PC-3 (cell line): ENCODE data around the gene ARHGEF7. TPM values are rescaled to one million over a fixed set of nuclear protein-coding genes. Genes with fewer than 3 reads are reported as not detected.

Experiments
- ATAC-seq: fragments of 200-7000 bp; cut with Tn5 transposase; 2 replicates; pipeline ENCODE4 v1.9.1; 2020; ENCODE audit warnings: mild to moderate bottlenecking, moderate library complexity
- BruUV-seq: library from RNA; stranded (reverse); fragments of 400-500 nt; replicated peaks from 2 replicates; lab custom pipeline; 2021; lab: Mats Ljungman, UMichigan
- CTCF ChIA-PET: fragments of 300-600 bp; sonication (Branson Sonifier 250); formaldehyde crosslinking; loops from one replicate; lab custom pipeline; 2022; ENCODE audit warnings: antibody characterized with exemption; lab: Charles Lee
- POLR2A ChIA-PET: fragments of 300-600 bp; sonication (Branson Sonifier 250); formaldehyde crosslinking; loops from one replicate; lab custom pipeline; 2022; ENCODE audit warnings: antibody characterized with exemption; ENCODE audit not compliant: unreplicated experiment; lab: Charles Lee
- DNase-seq: peaks from one replicate; pipeline ENCODE4 v3.0.0-alpha.2; 2015
- H2AFZ ChIP-seq: fragments of 300-600 bp; sonication (generic); 2 replicates; pipeline ENCODE4 v1.6.0; 2016; ENCODE audit warnings: antibody characterized with exemption, low read length
- H3F3A ChIP-seq: fragments of 300-600 bp; sonication (generic); one replicate; pipeline ENCODE4 v1.6.0; 2017; ENCODE audit warnings: antibody characterized with exemption, low read length, control low read depth, mild to moderate bottlenecking; ENCODE audit not compliant: unreplicated experiment
- H3K27ac ChIP-seq: fragments of 300-600 bp; sonication (generic); 2 replicates; pipeline ENCODE4 v1.5.1; 2016; ENCODE audit warnings: mild to moderate bottlenecking, low read length
- H3K27me3 ChIP-seq: fragments of 300-600 bp; sonication (generic); 2 replicates; pipeline ENCODE4 v1.6.1; 2016; ENCODE audit warnings: low read length, mixed read lengths
- H3K36me3 ChIP-seq: fragments of 300-600 bp; sonication (generic); 2 replicates; pipeline ENCODE4 v1.6.1; 2016; ENCODE audit warnings: low read depth, mixed run types, low read length, mixed read lengths
- H3K4me1 ChIP-seq: fragments of 300-600 bp; sonication (generic); 2 replicates; pipeline ENCODE4 v1.5.1; 2016; ENCODE audit warnings: low read length; ENCODE audit not compliant: insufficient read depth
- H3K4me2 ChIP-seq: fragments of 300-600 bp; sonication (generic); 2 replicates; pipeline ENCODE4 v1.6.0; 2016; ENCODE audit warnings: low read length
- H3K4me3 ChIP-seq: fragments of 300-600 bp; sonication (generic); 2 replicates; pipeline ENCODE4 v1.5.1; 2016; ENCODE audit warnings: mild to moderate bottlenecking, low read length, mixed read lengths
- H3K79me2 ChIP-seq: fragments of 300-600 bp; sonication (generic); 2 replicates; pipeline ENCODE4 v1.6.1; 2017; ENCODE audit warnings: low read length, mixed read lengths
- H3K9ac ChIP-seq: fragments of 300-600 bp; sonication (generic); 2 replicates; pipeline ENCODE4 v1.6.0; 2016; ENCODE audit warnings: mild to moderate bottlenecking, low read length
- H3K9me2 ChIP-seq: fragments of 300-600 bp; sonication (generic); replicated peaks from 2 replicates; pipeline ENCODE4 v1.6.1; 2016; ENCODE audit warnings: mixed run types, low read length, mixed read lengths
- H3K9me3 ChIP-seq: fragments of 300-600 bp; sonication (generic); 2 replicates; pipeline ENCODE4 v1.6.1; 2016; ENCODE audit warnings: low read length, mixed read lengths
- H4K20me1 ChIP-seq: fragments of 300-600 bp; sonication (generic); 2 replicates; pipeline ENCODE4 v1.6.1; 2016; ENCODE audit warnings: low read length, mixed read lengths
- CTCF ChIP-seq: fragments of 300-600 bp; sonication (generic); conservative IDR thresholded peaks from 2 replicates; pipeline ENCODE4 v1.5.1; 2017; ENCODE audit warnings: antibody characterized with exemption, low read depth, mild to moderate bottlenecking, low read length
- EZH2 ChIP-seq: fragments of 300-600 bp; sonication (generic); IDR thresholded peaks from one replicate; pipeline ENCODE4 v1.6.1; 2017; ENCODE audit warnings: antibody characterized with exemption, mild to moderate bottlenecking, low read length; ENCODE audit not compliant: unreplicated experiment
- EZH2phosphoT487 ChIP-seq: fragments of 300-600 bp; sonication (generic); IDR thresholded peaks from 2 replicates; pipeline ENCODE4 v1.6.1; 2018; ENCODE audit warnings: mild to moderate bottlenecking, antibody characterized with exemption, low read length, borderline replicate concordance
- intact Hi-C: fragments of 100-400 bp; cut with micrococcal nuclease; formaldehyde crosslinking; loops from 2 replicates; pipeline ENCODE4 v1.9.0; 2023
- total RNA-seq: library from RNA; depleted of rRNA; stranded (reverse); fragments of >200 nt; gene quantifications from 2 replicates; pipeline ENCODE4 v1.2.3, GENCODE V29; 2014

Gene ARHGEF7
- total RNA-seq, 1 experiment from 2014 or later = 14.7 TPM

- no peaks in the 10 kb centered on the region for H3K9me2 ChIP-seq
- POLR2A ChIA-PET = no interaction called here
- no peak overlapping the region for H2AFZ ChIP-seq
- H3F3A ChIP-seq = no peaks in the 10 kb centered on the region
- H4K20me1 ChIP-seq = no peaks in the 10 kb centered on the region
- H3K4me1 ChIP-seq = no peaks in the 10 kb centered on the region
- no peak for TF ChIP-seq EZH2
- no peak for TF ChIP-seq EZH2phosphoT487
- no peak for TF ChIP-seq CTCF
- no peaks in the 10 kb centered on the region for H3K79me2 ChIP-seq
- intact Hi-C loops = no loop called here
- no peaks in the 10 kb centered on the region for H3K9me3 ChIP-seq
- no peak for ATAC-seq
- BruUV-seq = no TSS peak
- no peaks in the 10 kb centered on the region for H3K27me3 ChIP-seq
- H3K36me3 ChIP-seq = no peaks in the 10 kb centered on the region
- no peak overlapping the region for H3K27ac ChIP-seq
- CTCF ChIA-PET = no interaction called here
- H3K9ac ChIP-seq = no peak overlapping the region
- no peak for DNase-seq
- no peak overlapping the region for H3K4me2 ChIP-seq
- no peak overlapping the region for H3K4me3 ChIP-seq
Observed at GRCh38 chr13:111317571-111318345, 202.6 kb downstream of the ARHGEF7 start.

GRCh38 chr13:111318386-111318785, 203.3 kb downstream of the ARHGEF7 start:
- CTCF ChIA-PET = no interaction called here

More at GRCh38 chr13:111318386-111318785, 203.3 kb downstream of the ARHGEF7 start:
- Histone ChIP-seq H3K9ac (no peak overlapping the region), H3K27ac (no peak overlapping the region), H3K4me3 (no peak overlapping the region), H2AFZ (no peak overlapping the region), H3K4me1 (no peaks in the 10 kb centered on the region), H3F3A (no peaks in the 10 kb centered on the region), H3K9me3 (no peaks in the 10 kb centered on the region), H3K9me2 (no peaks in the 10 kb centered on the region), H3K79me2 (no peaks in the 10 kb centered on the region), H3K4me2 (no peak overlapping the region), H3K27me3 (no peaks in the 10 kb centered on the region), H4K20me1 (no peaks in the 10 kb centered on the region), H3K36me3 (no peaks in the 10 kb centered on the region)
- BruUV-seq = no TSS peak
- DNase-seq (no peak), ATAC-seq (no peak)
- intact Hi-C loops = no loop called here
- no peak for TF ChIP-seq EZH2phosphoT487
- TF ChIP-seq EZH2 = no peak
- TF ChIP-seq CTCF = no peak
- POLR2A ChIA-PET = no interaction called here
